HCT116 (cell line): Measurements from ENCODE around the gene PLP2. TPM values are rescaled to one million over a fixed set of nuclear protein-coding genes. Genes with fewer than 3 reads are reported as not detected.

Experiments
- ATAC-seq: fragments of 200-7000 bp; cut with Tn5 transposase; 2 replicates; pipeline ENCODE4 v1.9.1; 2020; ENCODE audit warnings: mild to moderate bottlenecking, moderate library complexity
- BruUV-seq: library from RNA; stranded (reverse); fragments of 400-500 nt; replicated peaks from 2 replicates; lab custom pipeline; 2021; lab: Mats Ljungman, UMichigan
- CTCF ChIA-PET: fragments of 300-600 bp; sonication (Branson Sonifier 250); formaldehyde crosslinking; loops from one replicate; lab custom pipeline; 2021; ENCODE audit warnings: antibody characterized with exemption; lab: Charles Lee
- POLR2A ChIA-PET: fragments of 300-600, 350-600 bp; sonication (Branson Sonifier 250); formaldehyde crosslinking; loops from one replicate; lab custom pipeline; 2021; ENCODE audit warnings: antibody characterized with exemption; lab: Charles Lee
- RAD21 ChIA-PET, 2 experiments: fragments of 300-600 bp; sonication (Branson Sonifier 250); formaldehyde crosslinking; loops; one replicate each; lab custom pipeline; 2023; ENCODE audit warnings: low total read pairs in 2 of 2; ENCODE audit not compliant: uncharacterized antibody in 2 of 2, unreplicated experiment in 2 of 2, low non-redundant PET in 1 of 2; lab: Charles Lee
- DNase-seq: peaks from one replicate; pipeline ENCODE4 v3.0.0-alpha.2; 2010; ENCODE audit warnings: low read depth, low spot score
- H2AFZ ChIP-seq: fragments of 200-600 bp; shearing (Covaris generic), sonication (generic); 2 replicates; pipeline ENCODE4 v1.6.1; 2017; ENCODE audit warnings: low read depth, mixed run types, mixed read lengths, antibody characterized with exemption, low read length; ENCODE audit not compliant: poor library complexity, severe bottlenecking
- H3K27ac ChIP-seq: 2 replicates; pipeline ENCODE4 v1.5.1; 2012; ENCODE audit warnings: low read depth, low read length
- H3K27me3 ChIP-seq: fragments of 200-600 bp; sonication (generic); 2 replicates; pipeline ENCODE4 v1.6.1; 2016; ENCODE audit warnings: mixed run types, low read length, mixed read lengths; ENCODE audit not compliant: insufficient read depth
- H3K36me3 ChIP-seq, 2 experiments: fragments of 200-500 bp in 1 of 2; fragments of 200-600 bp in 1 of 2; sonication (Bioruptor generic) in 1 of 2; sonication (generic) in 1 of 2; 2 replicates each; pipeline versions ENCODE4 v1.5.1 to v1.6.1; 2014 to 2016; ENCODE audit warnings: low read length in 2 of 2, inconsistent platforms in 1 of 2, mixed read lengths in 1 of 2, mixed run types in 1 of 2; ENCODE audit not compliant: insufficient read depth in 2 of 2, control insufficient read depth in 1 of 2
- H3K4me1 ChIP-seq, 2 experiments: fragments of 200-600 bp in 1 of 2; sonication (generic) in 1 of 2; 2 replicates each; pipeline versions ENCODE4 v1.5.1 to v1.6.1; 2012 to 2017; ENCODE audit warnings: low read length in 2 of 2, inconsistent platforms in 1 of 2, mild to moderate bottlenecking in 1 of 2, mixed read lengths in 1 of 2, mixed run types in 1 of 2, moderate library complexity in 1 of 2; ENCODE audit not compliant: insufficient read depth in 2 of 2, control insufficient read depth in 1 of 2
- H3K4me2 ChIP-seq: fragments of 200-600 bp; sonication (generic); 2 replicates; pipeline ENCODE4 v1.6.1; 2017; ENCODE audit warnings: mixed run types, low read length, mixed read lengths
- H3K4me3 ChIP-seq, 2 experiments: fragments of 200-600 bp in 1 of 2; sonication (generic) in 1 of 2; replicated peaks in 1 of 2; 2 replicates each; pipeline ENCODE4 v1.5.1; 2011 to 2016; ENCODE audit warnings: low read length in 2 of 2, control low read depth in 1 of 2, low read depth in 1 of 2, mild to moderate bottlenecking in 1 of 2, mixed read lengths in 1 of 2, mixed run types in 1 of 2
- H3K79me2 ChIP-seq: fragments of 200-600 bp; sonication (generic); 2 replicates; pipeline ENCODE4 v1.6.1; 2017; ENCODE audit warnings: mild to moderate bottlenecking, mixed run types, low read length, moderate library complexity, mixed read lengths; ENCODE audit not compliant: insufficient read depth
- H3K9ac ChIP-seq: fragments of 200-600 bp; sonication (generic); 2 replicates; pipeline ENCODE4 v1.6.1; 2016; ENCODE audit warnings: low read length, mixed read lengths
- H3K9me2 ChIP-seq: fragments of 200-600 bp; sonication (generic), shearing (Covaris generic); 2 replicates; pipeline ENCODE4 v1.6.1; 2017; ENCODE audit warnings: mixed run types, mild to moderate bottlenecking, moderate library complexity; ENCODE audit not compliant: insufficient read depth
- H3K9me3 ChIP-seq, 2 experiments: fragments of 200-500 bp in 1 of 2; fragments of 200-600 bp in 1 of 2; sonication (Bioruptor generic) in 1 of 2; sonication (generic) in 1 of 2; 2 replicates each; pipeline ENCODE4 v1.6.1; 2014 to 2017; ENCODE audit warnings: low read length in 2 of 2, mixed read lengths in 2 of 2, inconsistent platforms in 1 of 2, low read depth in 1 of 2, mild to moderate bottlenecking in 1 of 2, mixed run types in 1 of 2, moderate library complexity in 1 of 2; ENCODE audit not compliant: control insufficient read depth in 1 of 2, insufficient read depth in 1 of 2
- H4K20me1 ChIP-seq: fragments of 200-600 bp; sonication (generic), shearing (Covaris generic); 2 replicates; pipeline ENCODE4 v1.6.1; 2017; ENCODE audit warnings: mixed run types, mild to moderate bottlenecking, moderate library complexity; ENCODE audit not compliant: insufficient read depth
- CEBPB ChIP-seq: IDR thresholded peaks from 2 replicates; pipeline ENCODE4 v1.6.1; 2012; ENCODE audit warnings: low read depth
- EZH2phosphoT487 ChIP-seq: fragments of 200-600 bp; IDR thresholded peaks from 2 replicates; pipeline ENCODE4 v1.6.1; 2018; ENCODE audit warnings: antibody characterized with exemption, borderline replicate concordance
- JUND ChIP-seq: IDR thresholded peaks from 2 replicates; pipeline ENCODE4 v1.6.1; 2012
- POLR2AphosphoS5 ChIP-seq: IDR thresholded peaks from 2 replicates; pipeline ENCODE4 v1.6.1; 2011; ENCODE audit warnings: mild to moderate bottlenecking, low read depth, low read length, moderate library complexity
- RAD21 ChIP-seq: IDR thresholded peaks from 2 replicates; pipeline ENCODE4 v1.6.1; 2012; ENCODE audit warnings: low read depth, mild to moderate bottlenecking
- SP1 ChIP-seq: IDR thresholded peaks from 2 replicates; pipeline ENCODE4 v1.6.1; 2012; ENCODE audit warnings: low read depth
- TCF7L2 ChIP-seq: IDR thresholded peaks from 2 replicates; pipeline ENCODE4 v1.7.0; 2011; ENCODE audit warnings: borderline replicate concordance, inconsistent platforms; ENCODE audit not compliant: insufficient read depth, insufficient read length; ENCODE audit errors: extremely low read depth
- YY1 ChIP-seq: IDR thresholded peaks from 2 replicates; pipeline ENCODE4 v1.6.1; 2011; ENCODE audit warnings: low read length, low read depth, moderate library complexity, mild to moderate bottlenecking; ENCODE audit not compliant: insufficient replicate concordance; ENCODE audit errors: extremely low read depth
- ZFX ChIP-seq: fragments of 450-650 bp; IDR thresholded peaks from 2 replicates; pipeline ENCODE4 v1.6.1; 2017
- intact Hi-C: fragments of 100-400 bp; cut with micrococcal nuclease; formaldehyde crosslinking; loops from 2 replicates; pipeline ENCODE4 v1.10.0; 2022
- total RNA-seq: library from RNA; stranded (reverse); gene quantifications from one replicate; pipeline ENCODE4 v1.2.1, GENCODE V29; 2021; ENCODE audit not compliant: unreplicated experiment
- TF ChIP-seq, protein P1 (sequence below), 3 experiments: fragments of 200-600 bp in 1 of 3; sonication (generic) in 1 of 3; IDR thresholded peaks in 2 of 3; conservative IDR thresholded peaks in 1 of 3; 2 replicates each; pipeline ENCODE4 v1.5.1; 2012 to 2017; ENCODE audit warnings: low read depth in 2 of 3, low read length in 2 of 3, antibody characterized with exemption in 1 of 3, borderline replicate concordance in 1 of 3, control low read depth in 1 of 3, mild to moderate bottlenecking in 1 of 3, mixed read lengths in 1 of 3, mixed run types in 1 of 3, moderate library complexity in 1 of 3; ENCODE audit not compliant: insufficient read depth in 1 of 3

Gene PLP2
- total RNA-seq, 1 experiment from 2014 or later = 207 TPM

- Histone ChIP-seq H3K27ac (no peak overlapping the region), H3K9me3 (no peaks in the 10 kb centered on the region), H3K4me3 (no peak overlapping the region), H3K79me2 (no peaks in the 10 kb centered on the region), H3K4me1 (peaks cover 3 to 32% of the 10 kb centered on the region in 2 experiments), H3K9ac (no peak overlapping the region), H3K27me3 (no peaks in the 10 kb centered on the region), H4K20me1 (no peaks in the 10 kb centered on the region), H3K4me2 (no peak overlapping the region), H3K9me2 (no peaks in the 10 kb centered on the region), H3K36me3 (no peaks in the 10 kb centered on the region), H2AFZ (no peak overlapping the region)
- no TSS peak for BruUV-seq
- intact Hi-C loops = no loop called here
- ChIA-PET POLR2A (no interaction called here), CTCF (no interaction called here), RAD21 (no interaction called here)
- ATAC-seq = no peak
- TF ChIP-seq SP1 (no peak), TCF7L2 (no peak), YY1 (no peak), ZFX (no peak), POLR2AphosphoS5 (no peak), EZH2phosphoT487 (no peak)
- TF ChIP-seq, protein P1, sequence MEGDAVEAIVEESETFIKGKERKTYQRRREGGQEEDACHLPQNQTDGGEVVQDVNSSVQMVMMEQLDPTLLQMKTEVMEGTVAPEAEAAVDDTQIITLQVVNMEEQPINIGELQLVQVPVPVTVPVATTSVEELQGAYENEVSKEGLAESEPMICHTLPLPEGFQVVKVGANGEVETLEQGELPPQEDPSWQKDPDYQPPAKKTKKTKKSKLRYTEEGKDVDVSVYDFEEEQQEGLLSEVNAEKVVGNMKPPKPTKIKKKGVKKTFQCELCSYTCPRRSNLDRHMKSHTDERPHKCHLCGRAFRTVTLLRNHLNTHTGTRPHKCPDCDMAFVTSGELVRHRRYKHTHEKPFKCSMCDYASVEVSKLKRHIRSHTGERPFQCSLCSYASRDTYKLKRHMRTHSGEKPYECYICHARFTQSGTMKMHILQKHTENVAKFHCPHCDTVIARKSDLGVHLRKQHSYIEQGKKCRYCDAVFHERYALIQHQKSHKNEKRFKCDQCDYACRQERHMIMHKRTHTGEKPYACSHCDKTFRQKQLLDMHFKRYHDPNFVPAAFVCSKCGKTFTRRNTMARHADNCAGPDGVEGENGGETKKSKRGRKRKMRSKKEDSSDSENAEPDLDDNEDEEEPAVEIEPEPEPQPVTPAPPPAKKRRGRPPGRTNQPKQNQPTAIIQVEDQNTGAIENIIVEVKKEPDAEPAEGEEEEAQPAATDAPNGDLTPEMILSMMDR (IDR thresholded peaks at IDR 0.05 in 2 of 3, conservative IDR thresholded peaks at IDR 0.05 in 1 of 3; ENCODE audit: borderline replicate concordance in 1 of 3, insufficient read depth in 1 of 3, low read depth in 2 of 3, low read length in 2 of 3) = no peak
- no peak for DNase-seq
These were observed 14.5 kb upstream of the PLP2 start for GRCh38 chrX:49157194-49157593.

GRCh38 chrX:49160908-49161307, 10.8 kb upstream of the PLP2 start:
- Histone ChIP-seq H3K9me2 (no peaks in the 10 kb centered on the region), H3K9ac (no peak overlapping the region), H3K4me3 (no peak overlapping the region), H3K79me2 (no peaks in the 10 kb centered on the region), H3K36me3 (no peaks in the 10 kb centered on the region), H2AFZ (no peak overlapping the region), H4K20me1 (no peaks in the 10 kb centered on the region), H3K4me1 (peaks cover 12 to 40% of the 10 kb centered on the region in 2 experiments), H3K9me3 (no peaks in the 10 kb centered on the region), H3K4me2 (no peak overlapping the region), H3K27me3 (no peaks in the 10 kb centered on the region), H3K27ac (no peak overlapping the region)
- intact Hi-C loops = loop anchor here (10.0 kb wide), 1 partner anchor 116 kb away; the partner anchor contains the start of gene TFE3
- ChIA-PET RAD21 (no interaction called here), POLR2A (no interaction called here), CTCF (no interaction called here)
- ATAC-seq (no peak), DNase-seq (no peak)
- BruUV-seq = no TSS peak
- no peak for TF ChIP-seq JUND
- no peak for TF ChIP-seq CEBPB
- no peak for TF ChIP-seq RAD21
- TF ChIP-seq, protein P1 (IDR thresholded peaks at IDR 0.05 in 2 of 3, conservative IDR thresholded peaks at IDR 0.05 in 1 of 3; ENCODE audit: borderline replicate concordance in 1 of 3, insufficient read depth in 1 of 3, low read depth in 2 of 3, low read length in 2 of 3) = no peak
